Activated T-cell treated with anti-CD3 and anti-CD28 coated beads for 4 hours (primary cell): ENCODE data around the gene DEFB128.

Source experiments
- DNase-seq: peaks from one replicate; pipeline ENCODE4 v3.0.0-alpha.2; 2020

Gene DEFB128

DNA sequence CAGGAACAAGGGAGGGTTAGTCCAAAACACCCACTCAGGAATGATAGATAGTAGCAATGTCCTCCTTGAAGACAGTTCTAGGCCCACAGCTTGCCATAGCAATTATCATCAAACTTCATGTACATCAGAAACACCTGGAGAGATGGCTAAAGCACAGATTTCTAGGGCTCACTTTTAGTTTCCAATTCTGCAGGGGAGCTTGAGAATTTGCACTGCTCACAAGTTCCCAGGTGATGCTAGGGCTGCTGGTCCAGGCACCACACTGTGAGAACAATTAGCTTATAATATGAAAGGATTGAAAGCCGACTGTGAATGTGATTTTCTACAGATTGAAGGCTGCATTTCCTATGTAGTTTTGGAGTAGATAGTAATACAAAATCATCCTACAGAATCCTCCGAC lies 43.6 kb downstream of the DEFB128 start:
- no peak for DNase-seq

DNA sequence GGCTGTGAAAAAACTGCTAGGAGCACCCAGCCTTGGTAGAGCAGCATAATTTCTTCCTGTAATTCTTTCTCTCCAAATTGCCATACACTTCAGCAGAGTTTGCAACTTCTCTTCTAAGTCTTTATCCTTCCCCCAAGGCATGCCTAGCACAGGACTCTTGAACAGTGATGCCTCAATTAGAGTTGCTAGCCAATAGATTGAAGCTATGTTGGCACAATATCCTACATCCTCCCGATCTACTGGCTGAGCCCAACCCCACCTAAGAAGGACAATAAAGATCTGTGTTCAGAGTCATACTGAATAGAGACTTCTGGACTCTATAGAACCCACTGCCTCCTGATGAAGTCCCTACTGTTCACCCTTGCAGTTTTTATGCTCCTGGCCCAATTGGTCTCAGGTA lies 47.2 kb downstream of the DEFB128 start, which contains the start of gene DEFB126:
Gene DEFB126 (plus strand): TSS at position 301 of the 400 bp plus-strand sequence. CDS start 39 bp downstream, at position 340.
- no peak for DNase-seq
